SK-N-DZ (cell line): ENCODE results near the gene MRE11.
A peak's percentile ranks its signal among the peaks of the same experiment; 100 is the strongest.
"Not testable (repeated sequence)": the region's sequence is repeated elsewhere in the genome, so short reads cannot be mapped to it uniquely, and the experiment has no call there.

Experiments used
- DNase-seq: peaks from one replicate; pipeline ENCODE4 v3.0.0-alpha.2; 2015; ENCODE audit warnings: low spot score
- small RNA-seq, 2 experiments: library from RNA; depleted of rRNA; stranded (forward); fragments of <200 nt; gene quantifications; one replicate each; pipeline ENCODE3, GENCODE V24; 2014

MRE11 gene

GRCh38 chr11:94424011-94424410, 69.6 kb downstream of the MRE11 start:
- no peak for DNase-seq

- DNase-seq, result no peak
Observed at GRCh38 chr11:94423507-94423906, 70.1 kb downstream of the MRE11 start.

- DNase-seq, result no peak
Observed at GRCh38 chr11:94418123-94418765, 75.4 kb downstream of the MRE11 start.

- peak; percentile 43 for DNase-seq
Observed at GRCh38 chr11:94417386-94417987, 76.2 kb downstream of the MRE11 start.

- DNase-seq, result no peak
Observed at GRCh38 chr11:94405062-94405833, 88.4 kb downstream of the MRE11 start.

- no peak for DNase-seq
Observed at GRCh38 chr11:94402355-94402754, 91.3 kb downstream of the MRE11 start.

- DNase-seq, result no peak
Observed at GRCh38 chr11:94401773-94402265, 91.8 kb downstream of the MRE11 start.

- DNase-seq, result peak; percentile 79
Observed at GRCh38 chr11:94400839-94401772, 92.5 kb downstream of the MRE11 start, which contains the start of gene GPR83. Gene GPR83 (minus strand): TSS chr11:94401419. CDS start chr11:94401247, 172 bp downstream.

GRCh38 chr11:94400457-94400838, 93.2 kb downstream of the MRE11 start:
- DNase-seq, result no peak

GRCh38 chr11:94400050-94400449, 93.6 kb downstream of the MRE11 start:
- peak; percentile 68 for DNase-seq

GRCh38 chr11:94398101-94398500, 95.5 kb downstream of the MRE11 start:
- no peak for DNase-seq

GRCh38 chr11:94396282-94396681, 97.4 kb downstream of the MRE11 start:
- DNase-seq, result no peak

- not testable (repeated sequence) for DNase-seq
Observed at GRCh38 chr11:94391937-94392336, 101.7 kb downstream of the MRE11 start.

- DNase-seq, result no peak
Observed at GRCh38 chr11:94379613-94380012, 114.0 kb downstream of the MRE11 start.

GRCh38 chr11:94376841-94377240, 116.8 kb downstream of the MRE11 start:
- DNase-seq, result no peak

- DNase-seq, result not testable (repeated sequence)
Observed at GRCh38 chr11:94370576-94370975, 123.1 kb downstream of the MRE11 start.

Small RNA genes within 50 kb of the gene (small RNA-seq; reads per million reads assigned to genes)
- 0 to 0.98 reads per million in 2 experiments for gene MIR548L
